AML-193 (cell line): ENCODE measurements around the gene COL4A1.

Experiments
- DNase-seq, 2 experiments: peaks; one replicate each; lab custom pipeline; 2025; lab: John Stamatoyannopoulos, UW

COL4A1 gene

DNA sequence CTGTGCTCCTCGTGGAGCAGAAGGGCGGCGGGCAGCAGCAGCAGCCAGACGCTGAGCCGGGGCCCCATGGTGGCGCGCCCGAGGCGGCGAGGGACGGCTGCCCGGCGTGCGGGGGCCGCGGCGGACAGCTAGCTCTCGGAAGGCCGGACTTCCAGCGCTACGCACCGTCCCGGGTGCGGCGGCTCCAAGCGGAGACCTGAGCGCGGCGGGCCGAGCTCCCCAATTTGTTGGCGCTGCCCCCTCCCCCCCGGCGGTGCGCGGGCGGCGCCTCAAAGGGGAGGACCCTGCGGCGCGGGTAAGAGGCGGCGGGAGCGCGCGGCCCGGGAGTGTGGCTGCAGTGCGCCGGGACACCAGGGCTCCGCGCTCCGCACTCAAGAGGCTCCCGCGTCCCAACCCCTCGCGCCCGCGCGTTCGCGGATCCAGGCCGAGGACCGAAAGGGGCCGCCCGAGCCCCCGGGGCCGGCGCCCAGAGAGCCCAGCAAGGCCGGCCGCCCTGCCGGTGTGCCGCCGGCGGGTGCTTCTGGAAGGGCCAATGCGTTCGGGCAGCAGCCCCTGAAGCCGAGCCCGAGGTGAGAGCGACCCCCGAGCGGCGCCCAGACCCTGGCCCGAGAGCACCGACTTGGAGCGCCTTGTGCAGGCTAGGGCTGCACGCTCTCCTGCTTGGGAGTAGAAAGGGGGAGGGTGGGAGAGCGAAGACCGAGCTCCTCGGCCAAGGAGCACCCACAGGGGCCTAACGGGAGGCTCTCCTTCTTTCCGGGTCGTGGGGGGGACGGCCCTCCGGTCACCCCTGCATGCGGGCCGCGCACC lies at the start of gene COL4A1, which contains the start of gene COL4A2:
TSS of gene COL4A1 (minus strand) at position 198 of the 807 bp plus-strand sequence. CDS start at position 68, 130 bp downstream.
TSS of gene COL4A2 (plus strand) at position 325 of the 807 bp plus-strand sequence. CDS start 620 bp downstream, outside the sequence.
- DNase-seq: no peak

DNA sequence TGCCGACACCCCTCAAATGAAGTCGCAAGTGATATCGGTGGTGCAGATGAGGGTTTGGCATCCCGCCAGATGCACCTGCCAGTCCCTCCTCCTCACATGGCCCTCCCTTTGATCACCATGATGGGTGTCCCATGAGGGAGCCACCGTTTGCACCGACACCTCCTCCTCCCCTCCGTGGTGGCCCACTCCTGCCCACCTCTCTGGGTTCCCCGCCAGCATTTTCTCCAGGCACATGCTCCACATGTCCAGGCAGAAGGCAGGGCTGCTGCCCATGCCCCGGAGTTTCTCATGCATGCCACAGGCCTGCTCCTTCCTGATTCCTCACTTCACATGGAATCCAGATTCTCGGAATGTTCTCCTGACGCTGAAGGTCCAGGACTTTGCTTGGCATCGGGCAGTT lies 49.4 kb upstream of the COL4A1 start:
- DNase-seq: no peak

DNA sequence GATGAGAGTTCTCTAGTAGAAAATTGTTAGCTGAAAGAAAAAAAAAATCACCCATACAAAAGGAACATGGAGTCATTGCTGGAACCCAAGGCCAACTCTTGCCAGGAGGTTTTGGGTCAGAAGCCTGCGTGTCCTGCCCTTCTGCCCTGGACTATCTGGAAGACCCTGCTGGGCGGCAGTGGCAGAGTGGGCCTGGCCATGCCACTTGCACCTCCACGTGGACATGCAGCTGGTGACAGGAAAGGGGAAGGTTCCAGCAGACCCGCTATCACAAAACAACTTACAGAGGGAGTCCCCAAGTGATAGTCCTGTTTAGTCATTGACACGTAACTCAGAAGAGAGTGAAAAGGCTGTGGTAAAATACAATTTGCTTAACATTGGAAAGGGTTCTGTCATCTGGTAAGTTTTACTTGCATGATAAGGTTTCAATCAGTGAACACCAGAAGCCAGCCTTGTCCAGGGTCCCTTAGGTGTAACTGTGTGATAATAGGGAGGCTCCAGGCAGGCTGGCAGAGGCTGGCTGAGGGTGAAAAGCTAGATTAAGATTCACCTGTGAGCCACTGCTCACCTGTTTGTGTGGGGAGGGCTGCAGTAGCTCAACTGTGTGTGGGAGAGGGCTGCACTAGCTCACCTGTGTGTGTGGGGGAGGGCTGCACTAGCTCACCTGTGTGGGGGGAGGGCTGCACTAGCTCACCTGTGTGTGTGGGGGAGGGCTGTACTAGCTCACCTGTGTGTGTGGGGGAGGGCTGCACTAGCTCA lies 47.9 kb upstream of the COL4A1 start:
- DNase-seq: no peak

DNA sequence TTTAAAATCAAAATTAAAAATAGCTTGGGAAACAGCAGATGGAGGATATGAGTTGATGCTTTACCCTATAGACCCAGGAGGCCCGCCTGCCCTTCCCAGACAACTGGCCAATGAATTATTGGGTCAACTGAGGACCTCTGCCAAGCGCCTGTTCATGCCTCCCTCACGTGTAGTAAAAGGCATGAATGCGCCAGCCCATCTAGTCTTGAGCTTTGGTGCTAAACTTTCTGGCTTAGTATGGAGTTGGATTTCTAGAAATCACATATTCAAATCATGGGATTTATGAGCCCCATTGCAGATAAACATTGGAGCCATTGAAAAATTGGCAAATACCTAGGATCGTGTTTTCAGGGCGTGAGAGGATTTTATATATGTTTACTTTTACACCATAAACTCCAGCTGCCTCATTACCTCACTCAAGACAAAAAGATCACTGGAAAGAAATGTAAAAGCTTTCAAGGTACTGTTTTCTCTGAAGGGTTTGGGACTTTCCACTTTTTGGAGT lies 47.2 kb upstream of the COL4A1 start:
- DNase-seq: no peak

DNA sequence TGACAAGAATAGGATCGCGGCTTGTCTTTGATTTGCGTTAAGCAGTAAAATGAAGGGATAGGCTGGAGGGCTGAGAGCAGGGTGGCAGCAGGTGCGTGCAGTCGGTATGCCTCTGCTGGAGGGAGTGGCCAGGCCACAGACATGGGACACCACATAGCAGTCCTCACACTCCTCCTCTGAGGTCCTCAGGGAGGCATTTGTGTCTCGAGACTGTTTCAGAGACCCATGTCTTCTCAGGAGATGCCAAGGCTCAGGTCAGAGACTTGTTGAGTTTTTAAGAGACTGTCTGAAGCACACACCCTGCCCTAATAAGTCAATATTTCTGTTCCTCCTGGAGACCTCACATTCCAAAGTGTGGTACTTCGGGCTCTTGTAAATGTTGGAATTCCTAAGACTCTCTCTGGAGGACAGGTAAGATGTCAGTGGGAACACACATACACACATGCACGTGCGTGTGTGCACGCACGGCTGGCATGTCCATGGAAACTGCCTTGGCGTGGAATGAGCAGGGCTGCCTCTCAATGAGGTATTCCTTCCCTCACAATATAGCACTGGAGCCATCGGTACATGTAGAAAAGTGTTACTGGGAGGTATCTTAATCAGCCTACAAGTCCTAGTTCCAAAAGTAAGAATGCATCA lies 46.5 kb upstream of the COL4A1 start:
- no peak for DNase-seq

DNA sequence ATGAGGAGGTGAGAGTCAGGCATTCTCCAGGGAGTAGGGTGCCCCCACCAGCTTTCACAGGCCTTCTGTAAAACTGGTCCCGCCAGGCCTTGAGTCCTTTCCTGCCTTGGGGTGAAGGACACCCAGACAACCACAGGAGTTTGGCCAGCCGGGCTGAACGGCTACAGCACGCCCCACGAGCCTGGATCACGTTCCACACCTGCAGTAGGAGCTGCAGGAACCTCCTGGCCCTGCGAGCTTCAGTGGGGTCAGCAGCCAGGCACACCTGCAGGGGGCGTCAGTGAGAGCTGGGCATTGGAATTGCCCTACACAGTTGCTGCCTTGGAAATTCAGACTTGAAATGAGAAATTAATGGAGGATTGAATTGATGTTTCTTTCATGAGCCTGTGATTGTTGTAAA lies 45.8 kb upstream of the COL4A1 start:
- no peak for DNase-seq

DNA sequence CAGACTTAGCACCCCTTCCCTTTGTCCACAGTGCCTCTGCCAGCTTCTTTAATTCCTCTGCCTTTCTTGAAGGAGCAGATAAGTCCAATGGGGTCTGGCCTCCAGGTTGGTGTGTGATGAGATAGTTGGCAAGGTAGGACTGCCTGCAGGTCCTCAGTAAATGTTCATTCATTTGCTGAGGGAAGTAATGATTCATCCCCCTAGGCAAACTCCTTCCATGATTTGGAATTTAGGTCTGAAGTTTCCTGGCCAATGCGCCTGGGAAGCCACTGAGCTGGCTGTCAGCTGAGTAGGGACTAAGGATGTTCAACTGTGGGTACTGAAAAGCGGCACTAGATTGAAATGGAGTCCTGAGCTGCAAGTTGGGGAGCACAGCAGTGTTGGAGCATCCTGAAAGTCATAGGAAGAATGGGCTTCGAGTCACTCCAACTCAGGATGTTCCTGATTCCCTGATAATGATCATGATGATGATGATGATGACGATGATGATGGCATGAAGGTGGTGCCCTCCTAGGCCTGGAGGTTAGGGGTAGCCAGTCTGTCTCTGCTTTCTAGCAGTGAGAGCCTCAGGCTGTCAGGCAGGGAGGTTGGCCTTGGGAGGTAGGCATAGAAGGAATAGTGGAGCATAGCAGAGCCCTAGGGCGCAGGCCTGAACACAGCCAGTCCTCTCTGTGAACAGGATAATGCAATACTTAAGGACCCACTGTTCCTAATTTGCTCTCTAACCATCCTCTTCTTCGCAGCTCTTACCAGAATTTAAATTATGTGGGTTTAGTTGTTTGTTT lies 44.9 kb upstream of the COL4A1 start:
- no peak for DNase-seq

DNA sequence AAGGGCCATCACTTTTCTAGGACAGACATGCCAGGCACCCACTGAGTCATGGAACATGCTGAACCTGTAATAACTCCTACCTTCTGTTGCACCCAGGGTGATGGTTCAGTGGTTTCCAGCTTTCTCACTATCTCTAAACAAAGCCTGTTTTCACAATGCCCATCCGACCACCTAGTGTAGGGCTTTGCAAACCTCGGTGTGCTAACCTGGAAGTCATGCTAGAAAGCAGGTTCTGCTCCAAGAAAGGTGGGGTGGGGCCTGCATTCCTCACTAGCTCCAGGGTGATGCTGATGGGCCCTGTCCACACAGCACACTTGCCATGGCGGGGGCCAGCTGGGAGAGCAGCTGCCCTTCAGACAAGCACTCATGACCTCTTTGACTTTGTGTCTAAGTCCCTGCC lies 43.6 kb upstream of the COL4A1 start:
- DNase-seq: no peak

DNA sequence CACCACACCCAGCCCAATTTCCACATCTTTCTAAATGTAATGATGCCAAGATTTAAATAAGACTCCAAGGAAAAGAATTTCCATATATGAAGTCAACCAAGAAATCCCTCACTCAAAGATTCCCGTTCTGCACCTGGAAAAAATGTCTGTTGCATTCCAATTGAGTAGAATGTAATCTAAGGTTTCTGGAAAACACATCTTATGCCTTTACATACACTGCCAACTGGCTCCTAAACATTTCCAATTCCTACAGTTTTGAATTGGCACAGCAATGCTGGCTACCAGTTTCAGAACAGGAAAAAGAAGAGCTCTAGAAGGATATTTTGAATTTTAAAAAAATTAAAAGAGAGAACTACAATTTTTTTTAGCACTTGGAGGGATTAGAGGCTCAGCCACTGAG lies 43.1 kb upstream of the COL4A1 start:
- DNase-seq: no peak

DNA sequence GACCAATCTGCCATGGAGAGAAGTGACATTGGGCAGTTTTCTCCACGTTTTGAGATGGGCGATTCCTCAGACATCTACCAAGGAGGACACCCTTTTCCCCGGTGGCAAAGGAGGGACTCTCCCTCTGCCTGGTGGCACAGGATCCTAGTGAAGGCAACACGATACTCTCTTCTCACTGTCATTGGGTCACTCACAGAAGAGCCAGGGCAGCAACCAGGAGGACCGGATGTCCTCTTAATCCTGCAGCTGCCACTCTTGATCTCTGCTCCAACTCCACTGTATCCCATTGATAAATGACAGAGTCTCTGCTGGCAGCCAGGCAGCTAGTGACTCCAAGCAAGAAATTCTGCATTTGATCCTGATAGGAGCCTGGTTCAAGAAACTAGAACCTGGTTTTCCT lies 42.3 kb upstream of the COL4A1 start:
- DNase-seq: no peak

DNA sequence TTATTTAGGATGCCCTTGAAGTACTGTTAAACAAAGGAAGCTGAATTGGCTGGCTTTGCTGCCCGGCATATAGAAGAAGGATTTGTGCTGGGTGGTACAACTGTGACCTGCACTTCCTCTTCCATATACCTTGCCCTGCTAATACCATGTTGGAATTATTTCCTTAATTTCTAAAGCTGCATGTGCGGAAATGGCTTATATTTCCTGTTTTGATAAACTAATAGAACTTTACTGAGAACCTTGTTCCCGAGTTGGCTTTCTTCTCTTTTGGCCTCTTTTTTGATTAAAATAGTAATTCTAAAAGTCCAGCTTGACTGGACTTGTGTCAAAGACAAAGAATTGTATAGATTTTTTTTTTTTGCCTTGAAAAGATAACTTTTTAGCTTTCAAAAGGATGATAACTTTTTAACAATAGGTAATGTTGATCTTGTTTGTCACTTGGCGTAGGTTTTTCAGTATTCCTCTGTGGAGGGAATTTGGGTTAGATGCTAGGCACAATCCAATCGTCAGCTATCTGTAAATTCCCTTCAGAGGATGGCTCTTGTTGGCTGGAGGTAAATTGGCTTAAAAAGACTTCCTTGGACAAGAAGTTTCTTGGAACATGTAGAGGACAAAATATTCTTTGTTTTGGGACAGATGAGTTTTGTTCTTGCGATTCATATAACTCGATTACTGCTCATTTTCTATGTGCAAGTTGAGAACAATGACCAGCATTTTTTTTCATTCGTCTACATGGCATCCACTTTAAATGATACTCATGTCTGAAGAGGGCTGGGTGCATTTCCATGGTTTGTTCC lies 41.5 kb upstream of the COL4A1 start:
- no peak for DNase-seq

DNA sequence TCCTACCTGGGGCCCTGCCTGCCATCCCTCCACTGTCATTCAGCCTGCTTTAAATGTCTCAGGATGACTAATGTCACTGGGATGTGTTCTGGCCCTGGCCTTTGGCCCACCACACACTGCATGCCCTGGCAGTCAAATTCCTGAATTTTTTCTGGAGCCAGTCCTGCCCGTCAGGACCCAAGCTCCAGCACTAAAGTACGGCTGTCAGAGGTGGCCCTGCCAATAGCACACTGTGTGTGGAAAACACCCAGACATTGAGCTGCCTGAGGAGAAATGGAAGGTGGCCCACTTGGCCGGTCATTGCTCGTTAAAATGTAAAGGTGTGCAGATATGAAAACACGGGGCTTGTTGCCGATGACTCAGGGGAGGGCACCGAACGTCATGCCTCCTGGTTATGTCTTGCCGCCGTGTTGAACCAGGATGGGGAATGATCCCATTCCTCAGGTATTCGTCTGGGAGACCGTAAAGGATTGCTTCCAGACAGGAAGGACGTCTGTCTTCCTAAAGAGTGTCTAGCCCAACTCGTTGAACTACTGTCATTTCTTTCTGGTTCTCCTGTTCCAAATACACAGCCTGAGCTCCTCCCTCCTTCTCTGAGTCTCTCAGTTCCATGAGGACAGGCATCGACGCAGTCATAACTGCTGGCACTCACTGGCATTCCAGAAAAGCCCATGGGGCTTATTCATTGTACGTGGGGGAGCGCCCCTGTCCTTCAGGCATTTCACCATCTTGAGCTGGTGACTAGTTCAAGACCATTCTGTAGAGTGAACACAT lies 40.8 kb upstream of the COL4A1 start:
- no peak for DNase-seq

DNA sequence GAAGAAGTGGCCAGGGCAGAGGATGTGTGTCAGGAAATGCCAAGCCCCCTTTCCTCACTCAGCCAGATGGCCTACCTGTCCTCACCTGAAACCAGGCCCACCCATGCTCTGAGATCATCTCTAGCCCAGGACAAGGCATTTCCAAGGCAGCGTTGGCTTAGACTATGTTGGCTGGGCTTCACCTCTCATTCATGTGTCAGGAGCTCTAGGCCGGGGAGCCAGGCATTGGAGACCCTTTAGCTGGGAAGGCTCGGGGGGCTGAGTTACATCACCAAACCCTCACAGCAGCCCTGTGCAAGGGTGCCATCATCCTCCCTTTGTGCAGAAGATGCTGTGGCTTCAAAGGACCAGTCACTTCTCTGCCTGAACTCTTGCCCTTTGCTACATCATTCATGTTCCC lies 40.1 kb upstream of the COL4A1 start:
- no peak for DNase-seq

DNA sequence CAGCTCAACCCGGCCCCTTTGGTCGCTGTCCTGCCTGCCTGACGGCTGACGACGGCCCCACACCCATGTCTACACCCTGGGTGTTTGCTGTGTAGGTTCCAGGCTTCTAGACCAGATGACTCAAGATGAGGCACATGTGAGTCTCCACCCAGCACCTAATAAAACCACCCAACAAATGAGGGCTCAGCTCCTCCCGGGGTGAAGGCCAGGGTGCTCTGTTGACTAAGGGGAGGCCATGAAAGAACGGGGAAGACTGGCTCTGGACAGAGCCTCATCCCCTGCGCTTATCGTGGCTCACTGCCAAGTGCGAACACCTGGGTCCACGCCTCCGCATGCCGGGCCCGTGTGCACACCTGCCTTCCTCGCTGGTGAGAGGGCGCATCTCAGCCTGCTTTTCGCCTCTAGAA lies 39.7 kb upstream of the COL4A1 start:
- DNase-seq: no peak

DNA sequence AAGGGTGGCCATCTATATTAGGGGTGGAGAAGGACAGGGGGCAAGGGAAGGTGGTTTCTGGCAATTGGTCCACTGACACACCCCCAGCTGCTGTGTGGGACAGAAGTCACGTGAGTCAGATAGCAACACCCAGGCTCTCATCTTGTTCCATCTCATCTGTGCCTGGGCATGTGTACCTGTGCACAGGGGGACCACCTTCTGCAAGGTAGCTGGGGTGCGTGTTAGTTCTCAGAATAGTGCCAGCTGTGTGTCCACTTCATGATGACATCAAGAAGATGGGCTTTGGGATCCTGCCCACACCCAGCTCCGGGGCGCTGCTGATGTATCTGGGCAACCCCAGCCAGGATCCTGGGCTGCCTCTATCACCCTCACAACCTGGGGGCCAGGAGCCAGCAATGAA lies 38.7 kb upstream of the COL4A1 start:
- DNase-seq: no peak

DNA sequence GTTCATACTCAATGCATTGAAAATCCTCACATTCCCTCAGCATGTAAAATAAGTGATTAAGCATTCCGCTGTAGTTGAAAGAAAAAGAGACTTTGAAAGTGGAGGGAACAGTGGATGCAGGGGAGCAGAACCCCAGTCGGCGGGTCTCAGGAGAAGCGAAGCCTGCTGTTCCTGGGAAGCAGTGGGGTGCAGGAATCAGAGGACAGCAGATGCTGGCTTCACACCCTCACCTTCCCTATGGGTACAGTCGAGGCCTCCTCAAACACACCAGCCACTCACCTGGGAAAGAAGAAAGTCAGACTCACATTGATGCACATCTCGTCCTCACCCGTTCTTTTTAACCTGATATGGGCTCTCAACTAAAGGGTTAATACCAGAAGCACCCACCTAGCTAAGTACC lies 38.3 kb upstream of the COL4A1 start:
- DNase-seq: no peak

DNA sequence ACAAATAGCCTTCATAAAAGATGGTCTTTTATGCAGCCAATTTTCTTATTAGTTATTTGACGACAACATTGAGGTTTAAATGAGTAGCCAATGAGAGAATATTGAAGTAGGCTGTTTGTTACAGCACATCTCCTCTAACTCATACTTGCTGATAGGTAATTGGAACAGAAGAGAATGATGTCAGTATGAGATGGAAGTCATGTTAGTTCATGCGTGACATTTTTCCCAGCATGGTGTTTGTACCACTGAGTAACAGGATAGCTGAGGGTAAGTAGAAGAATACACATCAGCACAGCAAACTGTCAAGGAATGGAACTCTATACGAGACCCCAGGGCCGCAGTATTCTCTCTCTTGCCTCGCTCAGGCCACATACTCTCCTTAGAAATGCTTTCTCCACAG lies 37.4 kb upstream of the COL4A1 start:
- no peak for DNase-seq

DNA sequence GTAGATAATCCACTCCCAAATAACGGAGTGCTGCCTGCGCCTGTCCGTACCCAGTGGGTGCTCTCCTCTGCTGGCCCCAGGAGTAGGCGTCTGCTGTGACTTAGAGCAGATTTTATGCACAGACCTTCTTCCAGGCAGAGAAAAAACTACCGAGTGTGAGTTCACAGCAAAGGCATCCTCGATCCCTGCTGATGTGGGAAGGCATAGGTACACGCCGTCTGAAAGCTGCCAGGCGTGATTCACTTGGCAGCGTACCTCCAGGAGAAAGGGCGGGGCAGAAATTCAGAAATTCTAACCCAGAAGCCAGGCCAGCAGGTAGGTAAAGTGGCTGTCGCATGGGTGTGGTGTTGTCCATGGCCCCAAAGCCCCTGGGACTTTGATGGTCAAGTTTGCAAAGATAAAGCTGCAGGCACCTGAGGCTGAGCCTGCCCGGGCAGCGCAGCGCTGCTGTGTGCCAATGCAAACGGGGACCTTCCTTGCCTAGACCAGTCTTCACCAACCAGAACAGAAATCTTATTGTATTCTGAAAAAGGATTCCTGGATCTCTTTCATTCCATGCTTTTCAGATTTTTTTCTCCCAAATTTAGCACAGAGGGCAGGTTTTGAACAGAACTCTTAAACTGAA lies 36.4 kb upstream of the COL4A1 start:
- no peak for DNase-seq

DNA sequence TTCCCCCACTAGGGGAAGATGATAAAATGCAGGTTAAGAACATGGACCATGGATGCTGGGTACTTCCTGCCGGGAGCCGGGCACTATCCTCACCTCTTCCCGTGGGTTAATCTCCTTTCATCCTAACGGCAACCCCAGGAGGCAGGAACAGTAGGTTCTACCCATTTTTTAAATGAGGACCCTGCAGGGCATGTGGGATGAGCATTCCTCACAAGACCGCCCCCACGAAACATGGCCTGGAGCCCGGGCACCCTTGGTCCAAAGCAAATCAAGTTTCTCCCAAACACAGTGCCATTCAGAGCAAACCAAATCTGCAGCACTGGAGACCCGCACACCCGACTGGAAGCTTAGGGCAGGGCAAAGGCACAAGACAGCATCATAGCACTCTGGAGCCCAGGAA lies 35.5 kb upstream of the COL4A1 start:
- DNase-seq: no peak
